Endodermal cell (in vitro differentiated cells): ENCODE measurements around the gene LIG1. TPM values are rescaled to one million over a fixed set of nuclear protein-coding genes. Genes with fewer than 3 reads are reported as not detected.

ENCODE experiments used
- DNase-seq: peaks from one replicate; pipeline ENCODE4 v3.0.0-alpha.2; 2017
- H3K27ac ChIP-seq: 2 replicates; pipeline ENCODE4 v1.5.1; 2013; ENCODE audit warnings: mild to moderate bottlenecking, low read depth, low read length, moderate library complexity
- H3K27me3 ChIP-seq: 2 replicates; pipeline ENCODE4 v1.6.1; 2013; ENCODE audit warnings: mild to moderate bottlenecking, low read length, moderate library complexity; ENCODE audit not compliant: insufficient read depth, control insufficient read depth, poor library complexity, severe bottlenecking
- H3K36me3 ChIP-seq: 2 replicates; pipeline ENCODE4 v1.7.0; 2013; ENCODE audit warnings: mild to moderate bottlenecking, low read length, moderate library complexity; ENCODE audit not compliant: control insufficient read depth, insufficient read depth
- H3K4me1 ChIP-seq: one replicate; pipeline ENCODE4 v1.7.0; 2013; ENCODE audit warnings: low read length; ENCODE audit not compliant: control insufficient read depth, insufficient read depth
- H3K4me3 ChIP-seq: 2 replicates; pipeline ENCODE4 v1.5.1; 2013; ENCODE audit warnings: mild to moderate bottlenecking, low read length, moderate library complexity
- H3K9ac ChIP-seq: 2 replicates; pipeline ENCODE4 v1.6.1; 2013; ENCODE audit warnings: mild to moderate bottlenecking, low read length, moderate library complexity; ENCODE audit not compliant: poor library complexity, severe bottlenecking; ENCODE audit errors: extremely low read depth
- H3K9me3 ChIP-seq: 2 replicates; pipeline ENCODE4 v1.6.1; 2013; ENCODE audit warnings: mild to moderate bottlenecking, low read length, moderate library complexity; ENCODE audit not compliant: control insufficient read depth
- H3K27ac Mint-ChIP-seq: 2 replicates; pipeline ENCODE4 v1.8.0; 2020; ENCODE audit warnings: mixed read lengths
- H3K27me3 Mint-ChIP-seq: 2 replicates; pipeline ENCODE4 v1.8.0; 2021; ENCODE audit warnings: mild to moderate bottlenecking, mixed read lengths; ENCODE audit not compliant: insufficient read depth
- H3K36me3 Mint-ChIP-seq: 2 replicates; pipeline ENCODE4 v1.8.0; 2020; ENCODE audit warnings: low read depth, mixed read lengths
- H3K4me1 Mint-ChIP-seq: 2 replicates; pipeline ENCODE4 v1.8.0; 2020; ENCODE audit warnings: mixed read lengths
- H3K4me3 Mint-ChIP-seq: 2 replicates; pipeline ENCODE4 v1.8.0; 2020; ENCODE audit warnings: mild to moderate bottlenecking, moderate library complexity, mixed read lengths
- H3K9me3 Mint-ChIP-seq: 2 replicates; pipeline ENCODE4 v1.8.0; 2020; ENCODE audit warnings: mild to moderate bottlenecking, mixed read lengths
- CTCF ChIP-seq: fragments of 200-600 bp; sonication (generic); conservative IDR thresholded peaks from 2 replicates; pipeline ENCODE4 v1.5.0; 2021; ENCODE audit warnings: antibody characterized with exemption, mild to moderate bottlenecking
- WGBS, 2 experiments: methylation state at CpG; one replicate each; pipeline versions ENCODE4 v1.1.5 to v1.1.7; 2013; ENCODE audit warnings: missing lambda C conversion rate in 2 of 2, mixed read lengths in 1 of 2; ENCODE audit not compliant: insufficient coverage in 1 of 2, insufficient read length in 1 of 2; 5-methylcytosine and 5-hydroxymethylcytosine counted together
- total RNA-seq, 2 donors: library from RNA; stranded (reverse); fragmentation: NEBNext Ultra II Directional in 1 of 2; extraction: Animal tissue kit (Norgen Biotek cat#: 25700) in 1 of 2; gene quantifications; 2 replicates in 1 of 2; 3 replicates in 1 of 2; pipeline ENCODE4 v1.2.1, GENCODE V29; 2021

The LIG1 gene
- total RNA-seq, 2 donors from 2014 or later, result 91.6 to 117 TPM

GRCh38 chr19:48121066-48121465 lies 49.1 kb downstream of the LIG1 start:
- Mint-ChIP-seq H3K9me3 (no peaks in the 10 kb centered on the region), H3K27me3 (no peaks in the 10 kb centered on the region), H3K27ac (no peak overlapping the region), H3K4me3 (no peak overlapping the region), H3K4me1 (no peaks in the 10 kb centered on the region), H3K36me3 (peaks cover 77% of the 10 kb centered on the region)
- TF ChIP-seq CTCF, result no peak
- DNase-seq, result no peak
- Histone ChIP-seq H3K9ac (no peak overlapping the region), H3K36me3 (peaks cover 40% of the 10 kb centered on the region), H3K9me3 (no peaks in the 10 kb centered on the region), H3K27me3 (no peaks in the 10 kb centered on the region), H3K4me1 (no peaks in the 10 kb centered on the region), H3K4me3 (no peak overlapping the region), H3K27ac (no peak overlapping the region)
- 88 to 94% methylated on average over 5 to 14 of the region's 14 CpGs for WGBS, 2 experiments

GRCh38 chr19:48120505-48120904 lies 49.6 kb downstream of the LIG1 start:
- Histone ChIP-seq H3K27ac (no peak overlapping the region), H3K9ac (no peak overlapping the region), H3K36me3 (peaks cover 38% of the 10 kb centered on the region), H3K4me3 (no peak overlapping the region), H3K4me1 (no peaks in the 10 kb centered on the region), H3K9me3 (no peaks in the 10 kb centered on the region), H3K27me3 (no peaks in the 10 kb centered on the region)
- Mint-ChIP-seq H3K9me3 (no peaks in the 10 kb centered on the region), H3K36me3 (peaks cover 74% of the 10 kb centered on the region), H3K4me1 (no peaks in the 10 kb centered on the region), H3K27ac (no peak overlapping the region), H3K4me3 (no peak overlapping the region), H3K27me3 (no peaks in the 10 kb centered on the region)
- TF ChIP-seq CTCF, result no peak
- WGBS, 2 experiments, result 96 to 100% methylated on average over 2 of the region's 2 CpGs
- no peak for DNase-seq

GRCh38 chr19:48118131-48118517 lies 52.0 kb downstream of the LIG1 start:
- Mint-ChIP-seq H3K36me3 (peaks cover 59% of the 10 kb centered on the region), H3K27me3 (no peaks in the 10 kb centered on the region), H3K9me3 (no peaks in the 10 kb centered on the region), H3K4me3 (no peak overlapping the region), H3K4me1 (no peaks in the 10 kb centered on the region), H3K27ac (no peak overlapping the region)
- H3K4me1 ChIP-seq, result no peaks in the 10 kb centered on the region
- 79 to 89% methylated on average over 8 to 11 of the region's 11 CpGs for WGBS, 2 experiments
- no peaks in the 10 kb centered on the region for H3K27me3 ChIP-seq
- DNase-seq, result no peak
- no peak overlapping the region for H3K9ac ChIP-seq
- TF ChIP-seq CTCF, result no peak
- no peak overlapping the region for H3K27ac ChIP-seq
- H3K36me3 ChIP-seq, result peaks cover 30% of the 10 kb centered on the region
- no peaks in the 10 kb centered on the region for H3K9me3 ChIP-seq
- no peak overlapping the region for H3K4me3 ChIP-seq
